ENCODE results near the gene MED14. TPM values are rescaled to one million over a fixed set of nuclear protein-coding genes. Genes with fewer than 3 reads are reported as not detected.
A peak's percentile ranks its signal among the peaks of the same experiment; 100 is the strongest.

MED14 gene
- total and polyA plus RNA-seq, 2 of the 13 experiments (the other 11 are each of a cell fraction or from before 2014, with no cell fraction given), result 10.2 to 16.3 TPM

GRCh38 chrX:40651620-40652223 lies 83.6 kb downstream of the MED14 start (continued):
- TF ChIP-seq ZNF331 (CRISPR knock-in tag; IDR thresholded peaks at IDR 0.05) (no peak), CC2D1A (CRISPR knock-in tag; IDR thresholded peaks at IDR 0.05) (no peak), SMC3 (IDR thresholded peaks at IDR 0.05; ENCODE audit: low read length) (0 out of 2 replicates have a peak, but pooled peaks have one; percentile 32)

- H3K4me3 ChIP-seq (replicated peaks in 1 of 3; ENCODE audit: insufficient read depth in 1 of 3, low read depth in 2 of 3, low read length in 3 of 3), result peak within 1 kb of the TSS; percentile 69 to 79 (median 75)
- in situ Hi-C loops (cut with HindIII; ENCODE audit: extremely low pct_ligation_motif_present, low pct_unique_long_range_greater_than_20kb), result no loop called here
- FAIRE-seq, result no peak
- peaks cover 11% of the 10 kb centered on the region for H3K4me1 ChIP-seq (ENCODE audit: insufficient read depth, low read length)
- no peaks in the 10 kb centered on the region for H4K20me1 ChIP-seq (ENCODE audit: insufficient read depth, low read length)
- ChIA-PET POLR2A (interaction anchor here (0.6 to 1.3 kb wide), 2 partner anchors 67 to 381 kb away, joined by 3 read pairs; partner anchors contain the start of gene ATP6AP2), CTCF (ENCODE audit: low intra/inter-chr PET ratio, low total read pairs) (no interaction called here)
- H3K36me3 ChIP-seq (replicated peaks in 1 of 2; ENCODE audit: control insufficient read depth in 1 of 2, insufficient read depth in 2 of 2, low read length in 2 of 2), result no peaks in the 10 kb centered on the region
- peaks cover 24% of the 10 kb centered on the region for H3K79me2 ChIP-seq (ENCODE audit: insufficient read depth, low read length)
- ATAC-seq, result peak; percentile 90
- peak; percentile 69 for DNase-seq (ENCODE audit: low spot score)
- H3K9ac ChIP-seq (ENCODE audit: insufficient read depth, low read depth, low read length), result peak within 1 kb of the TSS; percentile 73
- H3K27ac ChIP-seq (ENCODE audit: extremely low read length, insufficient read depth, low read length), result peak within 1 kb of the TSS; percentile 54
- whole genome bisulfite sequencing (ENCODE audit: low lambda C conversion rate), result 40% methylated on average over 6 of the region's 66 CpGs
- H3K9me3 ChIP-seq (ENCODE audit: low read length), result no peaks in the 10 kb centered on the region
- H3K4me2 ChIP-seq (ENCODE audit: low read depth, low read length), result peak within 1 kb of the TSS; percentile 75
- no peaks in the 10 kb centered on the region for H3K27me3 ChIP-seq (ENCODE audit: control insufficient read depth in 1 of 2, insufficient read depth in 2 of 2, low read length in 2 of 2)
- intact Hi-C loops (cut with micrococcal nuclease; ENCODE audit: unreplicated experiment), result loop anchor here (10.0 kb wide), 2 partner anchors 63 to 103 kb away; partner anchors contain the start of gene ATP6AP2
- BruUV-seq (replicated peaks), result no TSS peak
- no peak within 1 kb of the TSS for H2AFZ ChIP-seq (ENCODE audit: low read length)
- no peak for TF ChIP-seq LCORL (IDR thresholded peaks at IDR 0.05)
- TF ChIP-seq LCORL (CRISPR knock-in tag; IDR thresholded peaks at IDR 0.05), result no peak
- TF ChIP-seq RORA (CRISPR knock-in tag; IDR thresholded peaks at IDR 0.05), result no peak
- no peak for TF ChIP-seq PTBP1 (IDR thresholded peaks at IDR 0.05; ENCODE audit: low read depth, low read length, poor library complexity, severe bottlenecking)
- TF ChIP-seq MBNL3 (CRISPR knock-in tag; conservative IDR thresholded peaks at IDR 0.05), result no peak
- no peak for TF ChIP-seq SRY (CRISPR knock-in tag; IDR thresholded peaks at IDR 0.05)
- TF ChIP-seq POLR2G (IDR thresholded peaks at IDR 0.05; ENCODE audit: low read depth, low read length), result peak; percentile 71
- TF ChIP-seq TAF1 (CRISPR knock-in tag; IDR thresholded peaks at IDR 0.05), result peak; percentile 34; the same call in 1 of the 2 replicates
- no peak for TF ChIP-seq KDM4B (CRISPR knock-in tag; IDR thresholded peaks at IDR 0.05)
- no peak for TF ChIP-seq XBP1 (CRISPR knock-in tag; IDR thresholded peaks at IDR 0.05)
- TF ChIP-seq, protein P1, sequence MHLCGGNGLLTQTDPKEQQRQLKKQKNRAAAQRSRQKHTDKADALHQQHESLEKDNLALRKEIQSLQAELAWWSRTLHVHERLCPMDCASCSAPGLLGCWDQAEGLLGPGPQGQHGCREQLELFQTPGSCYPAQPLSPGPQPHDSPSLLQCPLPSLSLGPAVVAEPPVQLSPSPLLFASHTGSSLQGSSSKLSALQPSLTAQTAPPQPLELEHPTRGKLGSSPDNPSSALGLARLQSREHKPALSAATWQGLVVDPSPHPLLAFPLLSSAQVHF (CRISPR knock-in tag; IDR thresholded peaks at IDR 0.05), result no peak
- no peak for TF ChIP-seq MAZ (IDR thresholded peaks at IDR 0.05; ENCODE audit: borderline replicate concordance, low read depth, low read length)
- TF ChIP-seq MAZ (CRISPR knock-in tag; IDR thresholded peaks at IDR 0.05; ENCODE audit: low read depth), result peak; percentile 47; the same call in 1 of the 2 replicates
- TF ChIP-seq TERF1 (CRISPR knock-in tag; IDR thresholded peaks at IDR 0.05), result no peak
- TF ChIP-seq ZNF816 (CRISPR knock-in tag; IDR thresholded peaks at IDR 0.05; ENCODE audit: borderline replicate concordance), result no peak
- no peak for TF ChIP-seq SP140L (CRISPR knock-in tag; IDR thresholded peaks at IDR 0.05; ENCODE audit: borderline replicate concordance)
- TF ChIP-seq, protein P2, sequence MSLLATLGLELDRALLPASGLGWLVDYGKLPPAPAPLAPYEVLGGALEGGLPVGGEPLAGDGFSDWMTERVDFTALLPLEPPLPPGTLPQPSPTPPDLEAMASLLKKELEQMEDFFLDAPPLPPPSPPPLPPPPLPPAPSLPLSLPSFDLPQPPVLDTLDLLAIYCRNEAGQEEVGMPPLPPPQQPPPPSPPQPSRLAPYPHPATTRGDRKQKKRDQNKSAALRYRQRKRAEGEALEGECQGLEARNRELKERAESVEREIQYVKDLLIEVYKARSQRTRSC (CRISPR knock-in tag; IDR thresholded peaks at IDR 0.05; ENCODE audit: low read depth), result no peak
Measured at GRCh38 chrX:40647307-40648197, 87.8 kb downstream of the MED14 start, which contains the start of gene CXorf38. Gene CXorf38, minus strand, starts transcription at chrX:40647561. Its CDS starts 41 bp downstream, at chrX:40647520.

Measured in HepG2 (cell line).